ENCODE measurements around the gene ZNF774. TPM values are rescaled to one million over a fixed set of nuclear protein-coding genes. Genes with fewer than 3 reads are reported as not detected.
A peak's percentile ranks its signal among the peaks of the same experiment; 100 is the strongest.

Gene ZNF774
- total and polyA plus RNA-seq, 10 of the 15 experiments (the other 5 are each of a cell fraction or from before 2014, with no cell fraction given): 0.35 to 2.5 (median 1.7) TPM

DNA sequence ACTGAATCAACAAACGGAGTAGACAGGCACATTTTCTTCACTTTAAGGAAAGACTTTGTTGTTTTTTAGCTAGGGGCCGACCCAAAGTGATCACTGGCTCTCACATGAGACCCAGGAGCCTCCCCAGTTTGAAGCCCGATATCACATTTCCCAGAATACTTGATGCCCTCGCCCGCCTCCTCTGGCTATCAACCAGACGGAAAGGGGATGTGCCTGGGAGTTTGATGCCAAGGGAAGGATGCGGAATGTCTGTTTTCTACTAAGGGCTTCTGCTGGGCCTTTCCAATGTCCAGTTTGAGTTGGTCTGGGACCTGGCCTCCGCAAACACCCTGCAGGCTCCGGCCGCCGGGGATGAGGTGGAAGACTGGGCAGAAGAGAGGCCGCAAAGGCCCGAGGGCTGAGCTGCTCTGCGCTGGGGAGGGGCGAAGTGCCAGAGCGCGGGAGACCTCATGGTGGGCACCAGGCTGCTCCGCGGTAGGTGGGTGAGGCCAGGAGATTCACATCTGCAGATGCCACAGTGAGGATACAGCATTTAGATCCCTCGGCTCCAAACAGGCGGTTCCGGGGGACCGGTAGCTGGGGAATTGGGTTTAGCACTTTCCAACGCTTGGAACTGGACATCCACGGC, 491 bp upstream of the ZNF774 start:
- TF ChIP-seq, protein P1, sequence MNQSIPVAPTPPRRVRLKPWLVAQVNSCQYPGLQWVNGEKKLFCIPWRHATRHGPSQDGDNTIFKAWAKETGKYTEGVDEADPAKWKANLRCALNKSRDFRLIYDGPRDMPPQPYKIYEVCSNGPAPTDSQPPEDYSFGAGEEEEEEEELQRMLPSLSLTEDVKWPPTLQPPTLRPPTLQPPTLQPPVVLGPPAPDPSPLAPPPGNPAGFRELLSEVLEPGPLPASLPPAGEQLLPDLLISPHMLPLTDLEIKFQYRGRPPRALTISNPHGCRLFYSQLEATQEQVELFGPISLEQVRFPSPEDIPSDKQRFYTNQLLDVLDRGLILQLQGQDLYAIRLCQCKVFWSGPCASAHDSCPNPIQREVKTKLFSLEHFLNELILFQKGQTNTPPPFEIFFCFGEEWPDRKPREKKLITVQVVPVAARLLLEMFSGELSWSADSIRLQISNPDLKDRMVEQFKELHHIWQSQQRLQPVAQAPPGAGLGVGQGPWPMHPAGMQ (IDR thresholded peaks at IDR 0.05; ENCODE audit: borderline replicate concordance): no peak
- no peak for TF ChIP-seq EGR1 (IDR thresholded peaks at IDR 0.05; ENCODE audit: borderline replicate concordance in 1 of 2, low read depth in 2 of 2, low read length in 2 of 2)
- no peak for TF ChIP-seq RCOR1 (conservative IDR thresholded peaks at IDR 0.05; ENCODE audit: low read depth, low read length)
- no peak for TF ChIP-seq MEF2B (IDR thresholded peaks at IDR 0.05; ENCODE audit: partially characterized antibody, poor library complexity, severe bottlenecking)
- 0 out of 2 replicates have a peak, but pooled peaks have one; percentile 8 for TF ChIP-seq SIN3A (IDR thresholded peaks at IDR 0.05; ENCODE audit: low read depth, low read length)
- TF ChIP-seq CREB1 (IDR thresholded peaks at IDR 0.05; ENCODE audit: low read depth): no peak
- TF ChIP-seq LARP7 (IDR thresholded peaks at IDR 0.05): peak; percentile 43; the same call in 1 of the 2 replicates
- ATAC-seq (peak; percentile 32), FAIRE-seq (no peak), DNase-seq (ENCODE audit: low read depth, low spot score) (no peak)
- H2AFZ ChIP-seq (ENCODE audit: control insufficient read depth, low read depth, low read length): peak overlapping the region; percentile 99
- CTCF ChIA-PET: interaction anchor here (1.1 to 2.3 kb wide), 5 partner anchors 11 to 253 kb away, joined by 3 to 7 read pairs (median 4); no protein-coding TSS in a partner anchor
- no peak overlapping the region for H3K9ac ChIP-seq (ENCODE audit: control insufficient read depth, insufficient read depth, low read length)
- in situ Hi-C loops (cut with MboI) (no loop called here), intact Hi-C loops (cut with micrococcal nuclease; ENCODE audit: unreplicated experiment) (no loop called here)
- peak overlapping the region; percentile 98 for H3K4me2 ChIP-seq (ENCODE audit: control insufficient read depth, insufficient read depth)
- WGBS (ENCODE audit: insufficient coverage, insufficient replicate concordance, low lambda C conversion rate, missing lambda C conversion rate): 33% methylated on average over 23 of the region's 25 CpGs
- no peaks in the 10 kb centered on the region for H3K79me2 ChIP-seq (ENCODE audit: control insufficient read depth, insufficient read depth, low read length)
- H3K9me3 ChIP-seq (replicated peaks; ENCODE audit: control insufficient read depth, insufficient read depth, low read length): no peaks in the 10 kb centered on the region
- POLR2A ChIA-PET: interaction anchor here (0.5 to 1.4 kb wide), 4 partner anchors 9 to 68 kb away, joined by 4 to 7 read pairs (median 4); partner anchors contain the start of gene IQGAP1
- RAD21 ChIA-PET (ENCODE audit: unreplicated experiment): interaction anchor here (0.6 to 1.2 kb wide), 3 partner anchors 24 to 366 kb away, joined by 3 to 5 read pairs (median 3); partner anchors contain the start of gene BLM
- peaks cover 4% of the 10 kb centered on the region; the same call in 1 of the 2 replicates for H3K4me1 ChIP-seq (ENCODE audit: control insufficient read depth, insufficient read depth, low read length)
- BruUV-seq (replicated peaks): no TSS peak
- no peaks in the 10 kb centered on the region for H3K36me3 ChIP-seq (ENCODE audit: control insufficient read depth in 2 of 2, insufficient read depth in 2 of 2, low read length in 1 of 2)
- H3K27me3 ChIP-seq (replicated peaks in 1 of 2; ENCODE audit: control insufficient read depth in 2 of 2, insufficient read depth in 2 of 2, low read length in 1 of 2): no peaks in the 10 kb centered on the region
- H3K4me3 ChIP-seq: peak overlapping the region; percentile 79
- H4K20me1 ChIP-seq (ENCODE audit: control insufficient read depth, insufficient read depth): no peaks in the 10 kb centered on the region
- no peak overlapping the region for H3K27ac ChIP-seq (ENCODE audit: control insufficient read depth, insufficient read depth)
- SMC1A ChIA-PET (ENCODE audit: uncharacterized antibody, unreplicated experiment): interaction anchor here (0.5 to 1.3 kb wide), 2 partner anchors 99 to 269 kb away, joined by 3 read pairs; no protein-coding TSS in a partner anchor
